Mammary epithelial cell (primary cell): Measurements from ENCODE around the gene NOL4L.

ENCODE experiments used
- EZH2 ChIP-seq: IDR thresholded peaks from 2 replicates; pipeline ENCODE4 v1.6.1; 2012; ENCODE audit warnings: low read length, inconsistent platforms, borderline replicate concordance
- TF ChIP-seq, protein P1 (sequence below), 2 donors: IDR thresholded peaks in 1 of 2; conservative IDR thresholded peaks in 1 of 2; 2 replicates each; pipeline ENCODE4 v1.5.1; 2011 to 2012; ENCODE audit warnings: inconsistent platforms in 2 of 2, low read length in 2 of 2, mild to moderate bottlenecking in 2 of 2, control low read depth in 1 of 2, low read depth in 1 of 2; ENCODE audit not compliant: insufficient read depth in 1 of 2; ENCODE audit errors: extremely low read depth in 1 of 2

- TF ChIP-seq, protein P1, sequence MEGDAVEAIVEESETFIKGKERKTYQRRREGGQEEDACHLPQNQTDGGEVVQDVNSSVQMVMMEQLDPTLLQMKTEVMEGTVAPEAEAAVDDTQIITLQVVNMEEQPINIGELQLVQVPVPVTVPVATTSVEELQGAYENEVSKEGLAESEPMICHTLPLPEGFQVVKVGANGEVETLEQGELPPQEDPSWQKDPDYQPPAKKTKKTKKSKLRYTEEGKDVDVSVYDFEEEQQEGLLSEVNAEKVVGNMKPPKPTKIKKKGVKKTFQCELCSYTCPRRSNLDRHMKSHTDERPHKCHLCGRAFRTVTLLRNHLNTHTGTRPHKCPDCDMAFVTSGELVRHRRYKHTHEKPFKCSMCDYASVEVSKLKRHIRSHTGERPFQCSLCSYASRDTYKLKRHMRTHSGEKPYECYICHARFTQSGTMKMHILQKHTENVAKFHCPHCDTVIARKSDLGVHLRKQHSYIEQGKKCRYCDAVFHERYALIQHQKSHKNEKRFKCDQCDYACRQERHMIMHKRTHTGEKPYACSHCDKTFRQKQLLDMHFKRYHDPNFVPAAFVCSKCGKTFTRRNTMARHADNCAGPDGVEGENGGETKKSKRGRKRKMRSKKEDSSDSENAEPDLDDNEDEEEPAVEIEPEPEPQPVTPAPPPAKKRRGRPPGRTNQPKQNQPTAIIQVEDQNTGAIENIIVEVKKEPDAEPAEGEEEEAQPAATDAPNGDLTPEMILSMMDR (conservative IDR thresholded peaks at IDR 0.05 in 1 of 2, IDR thresholded peaks at IDR 0.05 in 1 of 2; ENCODE audit: extremely low read depth in 1 of 2, insufficient read depth in 1 of 2, low read depth in 1 of 2, low read length in 2 of 2) = no peak
- no peak for TF ChIP-seq EZH2
Observed at GRCh38 chr20:32625996-32626395, 40.9 kb upstream of the NOL4L start.
